Nephron (organoid): ENCODE results near the gene TCP10L.

Experiments used
- H3K27ac Mint-ChIP-seq, 3 experiments: 2 replicates each; pipeline ENCODE4 v1.8.0; 2020; ENCODE audit warnings: mixed read lengths in 3 of 3, mild to moderate bottlenecking in 2 of 3, moderate library complexity in 1 of 3
- H3K27me3 Mint-ChIP-seq: 2 replicates; pipeline ENCODE4 v1.8.0; 2021; ENCODE audit warnings: low read depth, mild to moderate bottlenecking, moderate library complexity, mixed read lengths
- H3K36me3 Mint-ChIP-seq: 2 replicates; pipeline ENCODE4 v1.8.0; 2020; ENCODE audit warnings: low read depth, mixed read lengths
- H3K4me1 Mint-ChIP-seq: 2 replicates; pipeline ENCODE4 v1.8.0; 2020; ENCODE audit warnings: mixed read lengths
- H3K4me3 Mint-ChIP-seq, 3 experiments: 2 replicates each; pipeline ENCODE4 v1.8.0; 2020; ENCODE audit warnings: mild to moderate bottlenecking in 3 of 3, mixed read lengths in 3 of 3, moderate library complexity in 2 of 3
- H3K9me3 Mint-ChIP-seq: 2 replicates; pipeline ENCODE4 v1.8.0; 2020; ENCODE audit warnings: mixed read lengths
- TF ChIP-seq, protein P1 (sequence below), 3 experiments: fragments of 200-600 bp; sonication (generic); IDR thresholded peaks; one replicate each; pipeline ENCODE4 v1.5.0; 2021; ENCODE audit warnings: antibody characterized with exemption in 3 of 3; ENCODE audit not compliant: unreplicated experiment in 3 of 3

The TCP10L gene

DNA sequence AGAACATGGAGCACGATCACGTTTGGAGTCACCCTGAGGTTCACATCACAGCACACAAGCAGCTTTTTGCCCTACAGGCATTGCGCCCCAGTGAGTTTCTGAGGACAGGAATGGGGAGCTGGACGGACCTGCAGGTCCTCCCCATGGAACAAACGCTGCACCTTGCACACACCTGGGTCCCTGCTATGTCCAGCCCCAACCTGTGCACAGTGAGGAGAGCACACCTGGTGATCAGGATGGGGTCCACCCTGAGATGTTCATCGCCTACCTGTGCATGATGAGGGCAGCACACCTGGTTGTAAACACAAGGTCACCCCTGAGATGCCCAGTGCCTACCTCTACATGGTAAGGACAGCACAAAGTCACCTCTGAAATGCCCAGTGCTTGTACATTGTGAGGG is 45.9 kb downstream of the TCP10L start:
- H3K9me3 Mint-ChIP-seq = no peaks in the 10 kb centered on the region
- no peak overlapping the region for H3K27ac Mint-ChIP-seq
- no peaks in the 10 kb centered on the region for H3K36me3 Mint-ChIP-seq
- no peak overlapping the region for H3K4me3 Mint-ChIP-seq
- TF ChIP-seq, protein P1, sequence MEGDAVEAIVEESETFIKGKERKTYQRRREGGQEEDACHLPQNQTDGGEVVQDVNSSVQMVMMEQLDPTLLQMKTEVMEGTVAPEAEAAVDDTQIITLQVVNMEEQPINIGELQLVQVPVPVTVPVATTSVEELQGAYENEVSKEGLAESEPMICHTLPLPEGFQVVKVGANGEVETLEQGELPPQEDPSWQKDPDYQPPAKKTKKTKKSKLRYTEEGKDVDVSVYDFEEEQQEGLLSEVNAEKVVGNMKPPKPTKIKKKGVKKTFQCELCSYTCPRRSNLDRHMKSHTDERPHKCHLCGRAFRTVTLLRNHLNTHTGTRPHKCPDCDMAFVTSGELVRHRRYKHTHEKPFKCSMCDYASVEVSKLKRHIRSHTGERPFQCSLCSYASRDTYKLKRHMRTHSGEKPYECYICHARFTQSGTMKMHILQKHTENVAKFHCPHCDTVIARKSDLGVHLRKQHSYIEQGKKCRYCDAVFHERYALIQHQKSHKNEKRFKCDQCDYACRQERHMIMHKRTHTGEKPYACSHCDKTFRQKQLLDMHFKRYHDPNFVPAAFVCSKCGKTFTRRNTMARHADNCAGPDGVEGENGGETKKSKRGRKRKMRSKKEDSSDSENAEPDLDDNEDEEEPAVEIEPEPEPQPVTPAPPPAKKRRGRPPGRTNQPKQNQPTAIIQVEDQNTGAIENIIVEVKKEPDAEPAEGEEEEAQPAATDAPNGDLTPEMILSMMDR (IDR thresholded peaks at IDR 0.05; ENCODE audit: unreplicated experiment in 3 of 3) = no peak
- H3K4me1 Mint-ChIP-seq = no peaks in the 10 kb centered on the region
- peaks cover 3% of the 10 kb centered on the region for H3K27me3 Mint-ChIP-seq

- Mint-ChIP-seq H3K4me1 (no peaks in the 10 kb centered on the region), H3K36me3 (no peaks in the 10 kb centered on the region), H3K27me3 (peaks cover 3% of the 10 kb centered on the region), H3K9me3 (no peaks in the 10 kb centered on the region), H3K4me3 (no peak overlapping the region), H3K27ac (no peak overlapping the region)
- TF ChIP-seq, protein P1 (IDR thresholded peaks at IDR 0.05; ENCODE audit: unreplicated experiment in 3 of 3) = no peak
Observed at GRCh38 chr21:32538147-32538792, 47.1 kb downstream of the TCP10L start.

GRCh38 chr21:32537569-32537881 is 47.8 kb downstream of the TCP10L start:
- H3K4me3 Mint-ChIP-seq = no peak overlapping the region
- no peaks in the 10 kb centered on the region for H3K9me3 Mint-ChIP-seq
- no peaks in the 10 kb centered on the region for H3K36me3 Mint-ChIP-seq
- peaks cover 3% of the 10 kb centered on the region for H3K27me3 Mint-ChIP-seq
- no peaks in the 10 kb centered on the region for H3K4me1 Mint-ChIP-seq
- TF ChIP-seq, protein P1 (IDR thresholded peaks at IDR 0.05; ENCODE audit: unreplicated experiment in 3 of 3) = no peak
- no peak overlapping the region for H3K27ac Mint-ChIP-seq

DNA sequence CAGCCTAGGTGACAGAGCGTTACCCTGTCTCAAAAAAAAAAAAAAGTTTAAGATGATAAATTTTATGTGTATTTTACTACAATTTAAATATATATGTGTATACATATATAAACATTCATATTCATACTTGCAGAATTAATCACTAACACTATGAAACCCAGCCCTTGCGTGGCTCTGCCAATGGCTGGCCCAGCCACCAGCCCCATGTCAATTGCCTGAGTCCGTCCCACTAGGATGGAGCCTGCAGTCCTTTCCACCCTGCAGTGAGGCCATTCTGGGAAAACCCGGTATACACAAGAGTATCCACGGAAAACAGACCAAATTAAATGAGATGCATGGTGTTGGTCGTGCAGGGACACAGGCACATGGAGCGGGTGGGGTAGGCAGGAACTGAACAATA is 49.7 kb downstream of the TCP10L start:
- no peaks in the 10 kb centered on the region for H3K36me3 Mint-ChIP-seq
- H3K9me3 Mint-ChIP-seq = no peaks in the 10 kb centered on the region
- no peak overlapping the region for H3K27ac Mint-ChIP-seq
- H3K27me3 Mint-ChIP-seq = peaks cover 6% of the 10 kb centered on the region
- TF ChIP-seq, protein P1 (IDR thresholded peaks at IDR 0.05; ENCODE audit: unreplicated experiment in 3 of 3) = no peak
- H3K4me1 Mint-ChIP-seq = no peaks in the 10 kb centered on the region
- no peak overlapping the region for H3K4me3 Mint-ChIP-seq

DNA sequence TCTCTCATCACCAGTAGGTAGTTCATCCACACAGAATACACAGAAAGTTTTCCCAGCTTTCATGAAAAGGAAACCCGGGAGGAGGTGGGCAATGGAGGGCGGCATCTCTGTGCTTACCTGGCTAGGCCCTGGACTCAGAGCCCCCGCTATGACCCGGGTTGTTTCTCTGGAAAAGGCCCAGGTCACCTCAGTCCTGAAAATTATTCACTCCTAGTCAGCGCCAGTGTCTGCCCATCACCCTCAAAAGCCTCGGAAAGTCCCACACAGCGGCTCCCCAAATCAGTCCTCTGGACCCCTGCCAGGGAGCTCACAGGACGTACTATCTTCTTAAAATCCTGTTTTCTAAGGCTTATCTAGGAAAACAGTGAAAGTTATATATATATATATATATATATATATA is 51.2 kb downstream of the TCP10L start:
- TF ChIP-seq, protein P1 (IDR thresholded peaks at IDR 0.05; ENCODE audit: unreplicated experiment in 3 of 3) = no peak
- H3K4me3 Mint-ChIP-seq = no peak overlapping the region
- H3K36me3 Mint-ChIP-seq = no peaks in the 10 kb centered on the region
- H3K27me3 Mint-ChIP-seq = peaks cover 6% of the 10 kb centered on the region
- H3K4me1 Mint-ChIP-seq = no peaks in the 10 kb centered on the region
- no peaks in the 10 kb centered on the region for H3K9me3 Mint-ChIP-seq
- no peak overlapping the region for H3K27ac Mint-ChIP-seq

DNA sequence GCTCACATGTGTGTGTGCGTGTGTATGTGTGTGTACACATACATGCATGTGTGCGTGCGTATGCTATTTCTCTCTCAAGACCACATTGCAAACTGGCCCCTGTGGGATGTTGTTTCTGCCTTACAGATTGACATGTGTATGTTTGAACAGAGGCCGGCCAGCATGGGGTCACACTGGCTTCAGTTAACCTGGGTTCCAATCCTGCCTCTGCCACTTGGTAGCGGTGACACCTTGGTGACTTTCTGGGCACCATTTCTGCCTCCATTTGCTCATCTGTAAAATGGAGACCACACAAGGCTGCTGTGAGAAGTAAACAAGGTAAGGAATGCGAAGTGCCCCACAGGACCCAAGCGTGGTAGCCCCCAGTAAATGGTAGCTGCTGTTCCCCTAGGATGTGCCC is 51.7 kb downstream of the TCP10L start:
- H3K4me3 Mint-ChIP-seq = no peak overlapping the region
- no peak overlapping the region for H3K27ac Mint-ChIP-seq
- no peaks in the 10 kb centered on the region for H3K36me3 Mint-ChIP-seq
- no peaks in the 10 kb centered on the region for H3K9me3 Mint-ChIP-seq
- TF ChIP-seq, protein P1 (IDR thresholded peaks at IDR 0.05; ENCODE audit: unreplicated experiment in 3 of 3) = no peak
- H3K27me3 Mint-ChIP-seq = peaks cover 6% of the 10 kb centered on the region
- no peaks in the 10 kb centered on the region for H3K4me1 Mint-ChIP-seq
